Kidney epithelial cell (primary cell): ENCODE data around the gene ZMAT2. TPM values are rescaled to one million over a fixed set of nuclear protein-coding genes. Genes with fewer than 3 reads are reported as not detected.

Experiments used
- DNase-seq: peaks from one replicate; pipeline ENCODE4 v3.0.0-alpha.2; 2010; ENCODE audit warnings: low read depth
- H3K27me3 ChIP-seq: 2 replicates; pipeline ENCODE4 v1.6.0; 2011; ENCODE audit warnings: low read length; ENCODE audit not compliant: control insufficient read depth, insufficient read depth
- H3K36me3 ChIP-seq: 2 replicates; pipeline ENCODE4 v1.5.1; 2011; ENCODE audit warnings: low read length; ENCODE audit not compliant: control insufficient read depth, insufficient read depth
- H3K4me3 ChIP-seq: 2 replicates; pipeline ENCODE4 v1.5.1; 2011; ENCODE audit warnings: low read depth, mild to moderate bottlenecking, control low read depth, low read length
- total RNA-seq: library from RNA; depleted of rRNA; stranded (reverse); fragments of >200 nt; gene quantifications from 2 replicates; pipeline ENCODE4 v1.2.3, GENCODE V29; 2015
- TF ChIP-seq, protein P1 (sequence below): IDR thresholded peaks from 2 replicates; pipeline ENCODE4 v1.5.1; 2011; ENCODE audit warnings: mild to moderate bottlenecking, moderate library complexity, low read length, control low read depth, inconsistent platforms; ENCODE audit not compliant: insufficient read depth, poor library complexity, severe bottlenecking

The ZMAT2 gene
- total RNA-seq, 1 donor from 2014 or later, result 42.4 TPM

DNA sequence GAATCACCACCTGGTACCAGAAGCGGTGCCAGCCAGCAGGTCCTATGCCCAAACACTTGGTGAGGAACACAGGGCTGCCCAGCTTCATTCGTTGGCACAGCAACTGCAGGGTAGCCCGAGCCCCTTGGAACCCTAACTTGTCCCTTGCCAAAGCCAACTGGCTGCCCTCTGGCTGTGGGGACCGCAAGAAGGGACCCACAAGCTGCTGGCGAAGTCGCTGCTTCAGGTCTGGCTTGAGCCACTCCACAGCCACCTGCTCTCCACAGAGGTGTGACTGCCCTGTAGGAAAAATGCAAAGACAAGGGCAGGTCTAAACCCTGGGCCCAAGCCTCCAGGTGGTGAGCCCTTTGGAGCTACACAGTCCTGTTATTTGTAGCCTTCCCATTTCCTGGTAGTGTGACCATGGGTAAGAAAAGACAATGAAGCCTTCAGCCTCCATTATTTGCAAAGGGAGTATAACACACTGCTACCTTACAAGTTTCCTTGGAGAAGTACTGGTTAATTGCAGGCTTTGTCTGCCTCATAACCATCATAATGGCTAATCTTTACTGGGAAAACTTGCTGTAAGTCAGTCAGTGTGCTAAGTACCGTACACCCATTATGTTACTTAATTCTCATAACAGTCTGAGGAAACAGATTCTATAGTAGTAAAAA is 28.6 kb upstream of the ZMAT2 start:
- peaks cover 2% of the 10 kb centered on the region for H3K36me3 ChIP-seq
- DNase-seq, result no peak
- TF ChIP-seq, protein P1, sequence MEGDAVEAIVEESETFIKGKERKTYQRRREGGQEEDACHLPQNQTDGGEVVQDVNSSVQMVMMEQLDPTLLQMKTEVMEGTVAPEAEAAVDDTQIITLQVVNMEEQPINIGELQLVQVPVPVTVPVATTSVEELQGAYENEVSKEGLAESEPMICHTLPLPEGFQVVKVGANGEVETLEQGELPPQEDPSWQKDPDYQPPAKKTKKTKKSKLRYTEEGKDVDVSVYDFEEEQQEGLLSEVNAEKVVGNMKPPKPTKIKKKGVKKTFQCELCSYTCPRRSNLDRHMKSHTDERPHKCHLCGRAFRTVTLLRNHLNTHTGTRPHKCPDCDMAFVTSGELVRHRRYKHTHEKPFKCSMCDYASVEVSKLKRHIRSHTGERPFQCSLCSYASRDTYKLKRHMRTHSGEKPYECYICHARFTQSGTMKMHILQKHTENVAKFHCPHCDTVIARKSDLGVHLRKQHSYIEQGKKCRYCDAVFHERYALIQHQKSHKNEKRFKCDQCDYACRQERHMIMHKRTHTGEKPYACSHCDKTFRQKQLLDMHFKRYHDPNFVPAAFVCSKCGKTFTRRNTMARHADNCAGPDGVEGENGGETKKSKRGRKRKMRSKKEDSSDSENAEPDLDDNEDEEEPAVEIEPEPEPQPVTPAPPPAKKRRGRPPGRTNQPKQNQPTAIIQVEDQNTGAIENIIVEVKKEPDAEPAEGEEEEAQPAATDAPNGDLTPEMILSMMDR, result no peak
- no peaks in the 10 kb centered on the region for H3K27me3 ChIP-seq
- H3K4me3 ChIP-seq, result no peak overlapping the region

DNA sequence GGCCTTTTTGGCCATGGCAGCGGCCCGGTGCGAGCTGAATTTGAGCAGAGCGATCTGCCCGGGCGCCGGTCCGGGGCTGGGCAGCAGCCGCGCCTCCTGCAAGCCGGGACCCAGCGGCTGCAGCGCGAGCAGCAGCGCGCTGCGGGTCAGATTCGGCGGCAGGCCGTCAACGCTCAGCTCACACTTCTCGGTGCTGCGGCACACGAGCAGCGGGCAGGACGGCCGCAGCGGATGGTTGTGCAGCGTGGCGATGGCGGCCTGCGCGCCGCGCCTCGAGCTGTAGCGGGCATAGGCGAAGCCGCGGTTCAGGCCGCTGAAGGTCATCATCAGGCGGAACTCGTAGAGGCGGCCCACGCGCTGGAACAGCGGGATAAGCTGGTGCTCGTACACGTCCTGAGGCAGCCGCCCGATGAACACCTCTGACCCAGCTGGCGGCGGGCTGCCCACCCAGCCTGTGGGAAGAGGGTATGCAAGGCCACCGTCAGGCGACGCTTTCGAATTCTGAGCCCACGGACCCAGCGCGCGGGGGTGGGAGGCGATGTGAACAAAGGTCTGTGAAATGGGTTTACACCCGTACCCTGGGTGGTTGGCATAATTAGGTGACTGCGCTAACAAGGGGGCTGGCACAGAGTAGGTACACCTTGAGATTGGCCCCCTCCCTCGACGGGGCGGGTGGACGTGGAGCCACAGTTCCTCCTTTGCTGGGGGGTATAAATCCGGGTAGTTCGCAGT is 27.6 kb upstream of the ZMAT2 start:
- no peak for DNase-seq
- TF ChIP-seq, protein P1, result no peak
- Histone ChIP-seq H3K36me3 (peaks cover 2% of the 10 kb centered on the region), H3K4me3 (no peak overlapping the region), H3K27me3 (no peaks in the 10 kb centered on the region)

DNA sequence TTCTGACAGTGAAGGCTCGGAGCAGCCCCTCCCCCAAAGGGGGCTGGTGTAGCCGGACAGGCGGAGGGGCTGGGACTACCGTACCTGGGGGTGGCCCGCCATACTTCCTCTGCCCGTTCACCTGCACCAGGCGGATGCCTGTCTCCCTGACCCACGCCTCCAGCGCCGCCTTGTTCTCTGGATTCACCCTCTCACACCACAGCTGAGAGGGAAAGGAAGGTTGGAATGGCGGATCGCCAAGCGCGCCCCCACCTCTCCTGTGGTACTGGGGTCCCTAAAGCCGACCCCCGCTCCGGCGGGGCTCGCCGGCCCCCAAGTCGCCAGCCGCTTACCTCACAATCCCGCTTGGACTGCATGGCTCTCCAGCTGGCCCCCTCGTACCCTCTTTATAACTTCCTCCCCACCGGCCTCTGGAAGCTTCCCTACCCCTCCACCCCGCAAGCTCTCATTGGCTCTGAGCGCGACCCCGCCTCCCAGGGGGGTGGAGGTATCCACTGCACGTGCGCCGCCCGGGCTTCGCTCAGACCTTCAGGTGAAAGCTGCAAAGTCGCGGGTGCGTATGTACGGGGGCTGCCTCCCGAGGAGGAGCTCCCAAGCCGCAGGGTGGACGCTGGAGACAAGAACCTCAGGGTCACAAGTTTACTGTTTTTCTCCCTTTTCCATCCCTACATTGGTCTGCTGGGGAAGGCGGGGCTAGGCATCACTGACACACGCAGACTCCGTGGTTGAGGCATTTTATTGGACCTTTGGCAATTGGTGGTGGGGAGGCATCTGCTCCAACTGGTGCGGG is 26.9 kb upstream of the ZMAT2 start, which contains the start of gene DND1:
DND1 (minus strand) TSS at position 390 of the 790 bp plus-strand sequence; CDS start at position 356, 34 bp downstream.
- Histone ChIP-seq H3K36me3 (peaks cover 2% of the 10 kb centered on the region), H3K27me3 (no peaks in the 10 kb centered on the region), H3K4me3 (no peak within 1 kb of the TSS)
- TF ChIP-seq, protein P1, result no peak
- DNase-seq, result no peak

DNA sequence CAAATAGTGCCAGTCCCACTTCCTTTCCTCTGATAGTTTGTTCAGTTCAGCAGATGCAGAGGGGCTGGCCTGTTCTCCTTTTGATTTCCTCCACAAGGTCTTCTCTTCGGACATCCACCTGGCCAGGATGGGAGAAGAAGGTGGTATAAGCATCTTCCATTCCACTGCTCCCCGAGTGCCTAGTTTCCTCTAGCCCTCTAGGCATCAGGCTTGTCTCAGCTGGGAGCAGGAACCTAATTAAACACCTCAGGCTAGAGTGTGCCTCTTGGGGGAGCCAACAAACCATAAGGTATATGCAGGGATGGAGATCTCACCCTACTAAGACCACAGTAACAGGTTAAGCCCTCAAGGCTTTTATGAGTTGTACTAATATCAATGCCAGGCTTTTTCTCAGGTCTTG is 26.0 kb upstream of the ZMAT2 start:
- Histone ChIP-seq H3K27me3 (no peaks in the 10 kb centered on the region), H3K4me3 (no peak overlapping the region), H3K36me3 (peaks cover 2% of the 10 kb centered on the region)
- no peak for DNase-seq
- TF ChIP-seq, protein P1, result no peak

DNA sequence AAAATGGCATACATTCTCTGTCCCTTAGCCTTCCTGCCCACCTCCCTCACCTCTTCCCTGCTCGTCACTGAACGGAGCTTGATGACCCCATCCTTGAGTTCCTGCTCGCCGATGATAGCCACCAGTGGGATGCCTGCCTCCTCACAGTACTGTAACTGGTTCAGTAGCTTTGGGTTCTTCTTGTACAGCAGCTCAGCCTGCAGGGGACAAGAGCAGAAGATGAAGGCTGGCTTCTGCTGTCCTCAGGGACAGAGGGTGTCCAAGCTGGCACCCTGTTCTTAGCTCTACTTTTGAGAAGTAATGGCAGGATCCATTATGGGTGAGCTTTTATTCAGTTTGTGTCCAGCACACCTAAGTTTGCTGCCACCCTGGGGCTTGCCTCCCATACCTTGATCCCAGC is 25.6 kb upstream of the ZMAT2 start:
- Histone ChIP-seq H3K4me3 (no peak overlapping the region), H3K36me3 (peaks cover 1% of the 10 kb centered on the region), H3K27me3 (no peaks in the 10 kb centered on the region)
- TF ChIP-seq, protein P1, result no peak
- DNase-seq, result no peak
